Right atrium auricular region (tissue), 2 donors: ENCODE results near the gene PPP1R16B. TPM values are rescaled to one million over a fixed set of nuclear protein-coding genes. Genes with fewer than 3 reads are reported as not detected.

ENCODE experiments used
- DNase-seq: peaks from one replicate; pipeline ENCODE4 v3.0.0-alpha.2; 2019; ENCODE audit warnings: low spot score
- H3K27ac ChIP-seq, 2 donors: fragments of 200-600 bp; sonication (generic); 1 replicate in 1 of 2; 2 replicates in 1 of 2; pipeline ENCODE4 v1.5.1; 2016 to 2019
- H3K27me3 ChIP-seq, 2 donors: fragments of 200-600 bp; sonication (generic); one replicate each; pipeline versions ENCODE4 v1.5.1 to v1.6.0; 2017 to 2019
- H3K36me3 ChIP-seq: fragments of 200-600 bp; sonication (generic); one replicate; pipeline ENCODE4 v1.5.1; 2016
- H3K4me1 ChIP-seq, 2 donors: fragments of 200-600 bp; sonication (generic); one replicate each; pipeline versions ENCODE4 v1.5.1 to v1.6.0; 2017 to 2019
- H3K4me3 ChIP-seq, 2 donors: fragments of 200-600 bp; sonication (generic); 1 replicate in 1 of 2; 2 replicates in 1 of 2; pipeline ENCODE4 v1.5.1; 2017 to 2019; ENCODE audit warnings: mild to moderate bottlenecking in 1 of 2, moderate library complexity in 1 of 2
- H3K9me3 ChIP-seq, 2 donors: fragments of 200-600 bp; sonication (generic); one replicate each; pipeline ENCODE4 v1.5.1; 2019
- CTCF ChIP-seq, 2 donors: fragments of 200-600 bp; sonication (generic); IDR thresholded peaks; one replicate each; pipeline ENCODE4 v1.5.1; 2019; ENCODE audit warnings: antibody characterized with exemption in 2 of 2
- total RNA-seq, 2 donors: library from RNA; depleted of rRNA; stranded (reverse); fragments of >200 nt; gene quantifications; one replicate each; pipeline ENCODE4 v1.1.0, GENCODE V29; 2016

The PPP1R16B gene
- total RNA-seq, 2 donors from 2014 or later, result 0.96 to 6.6 TPM

- H3K4me1 ChIP-seq, result no peaks in the 10 kb centered on the region
- DNase-seq, result no peak
- no peak overlapping the region for H3K27ac ChIP-seq
- no peak overlapping the region for H3K4me3 ChIP-seq
- H3K9me3 ChIP-seq, result no peaks in the 10 kb centered on the region
- H3K27me3 ChIP-seq, result no peaks in the 10 kb centered on the region
- no peak for TF ChIP-seq CTCF (IDR thresholded peaks at IDR 0.05)
- no peaks in the 10 kb centered on the region for H3K36me3 ChIP-seq
These were observed 115.4 kb downstream of the PPP1R16B start for GRCh38 chr20:38920851-38921250.

- H3K4me3 ChIP-seq, result no peak overlapping the region
These were observed 119.2 kb downstream of the PPP1R16B start for GRCh38 chr20:38924718-38925117.

GRCh38 chr20:38926142-38926933, 120.8 kb downstream of the PPP1R16B start, which contains the start of gene FAM83D:
FAM83D (plus strand) TSS chr20:38926417; CDS start chr20:38926443, 26 bp downstream.
- peak; percentile 95 for DNase-seq
- H3K27ac ChIP-seq, result peak within 1 kb of the TSS in 1 of 2 donors; percentile 43
- peak within 1 kb of the TSS; percentile 40 to 69 for H3K4me3 ChIP-seq
- no peaks in the 10 kb centered on the region for H3K9me3 ChIP-seq
- no peaks in the 10 kb centered on the region for H3K36me3 ChIP-seq
- no peak for TF ChIP-seq CTCF (IDR thresholded peaks at IDR 0.05)
- no peaks in the 10 kb centered on the region for H3K27me3 ChIP-seq
- H3K4me1 ChIP-seq, result peaks cover 0 to 17% of the 10 kb centered on the region in 2 donors

More at GRCh38 chr20:38924718-38925117, 119.2 kb downstream of the PPP1R16B start:
- Histone ChIP-seq H3K27ac (no peak overlapping the region), H3K4me1 (peaks cover 0 to 17% of the 10 kb centered on the region in 2 donors), H3K27me3 (no peaks in the 10 kb centered on the region), H3K9me3 (no peaks in the 10 kb centered on the region), H3K36me3 (no peaks in the 10 kb centered on the region)
- no peak for TF ChIP-seq CTCF (IDR thresholded peaks at IDR 0.05)
- no peak for DNase-seq

- no peak for DNase-seq
- Histone ChIP-seq H3K4me1 (peaks cover 0 to 17% of the 10 kb centered on the region in 2 donors), H3K36me3 (no peaks in the 10 kb centered on the region), H3K9me3 (no peaks in the 10 kb centered on the region), H3K27ac (peak overlapping the region in 1 of 2 donors; percentile 43), H3K27me3 (no peaks in the 10 kb centered on the region), H3K4me3 (peak overlapping the region; percentile 40 to 69)
- TF ChIP-seq CTCF (IDR thresholded peaks at IDR 0.05), result no peak
These were observed 121.6 kb downstream of the PPP1R16B start for GRCh38 chr20:38926934-38927616.

- no peaks in the 10 kb centered on the region for H3K36me3 ChIP-seq
- DNase-seq, result no peak
- H3K4me3 ChIP-seq, result no peak overlapping the region
- no peaks in the 10 kb centered on the region for H3K27me3 ChIP-seq
- no peak for TF ChIP-seq CTCF (IDR thresholded peaks at IDR 0.05)
- no peak overlapping the region for H3K27ac ChIP-seq
- H3K4me1 ChIP-seq, result peaks cover 0 to 17% of the 10 kb centered on the region in 2 donors
- H3K9me3 ChIP-seq, result no peaks in the 10 kb centered on the region
These were observed 122.5 kb downstream of the PPP1R16B start for GRCh38 chr20:38927902-38928578.
